GM21737 (cell line): ENCODE measurements around the gene RPH3AL.
"Not testable (repeated sequence)": the region's sequence is repeated elsewhere in the genome, so short reads cannot be mapped to it uniquely, and the experiment has no call there.

Source experiments
- ATAC-seq: cut with Tn5 transposase; IDR thresholded peaks from one replicate; pipeline ENCODE4 v1.9.1; 2021; ENCODE audit warnings: mild to moderate bottlenecking, moderate library complexity; ENCODE audit not compliant: unreplicated experiment

RPH3AL gene

DNA sequence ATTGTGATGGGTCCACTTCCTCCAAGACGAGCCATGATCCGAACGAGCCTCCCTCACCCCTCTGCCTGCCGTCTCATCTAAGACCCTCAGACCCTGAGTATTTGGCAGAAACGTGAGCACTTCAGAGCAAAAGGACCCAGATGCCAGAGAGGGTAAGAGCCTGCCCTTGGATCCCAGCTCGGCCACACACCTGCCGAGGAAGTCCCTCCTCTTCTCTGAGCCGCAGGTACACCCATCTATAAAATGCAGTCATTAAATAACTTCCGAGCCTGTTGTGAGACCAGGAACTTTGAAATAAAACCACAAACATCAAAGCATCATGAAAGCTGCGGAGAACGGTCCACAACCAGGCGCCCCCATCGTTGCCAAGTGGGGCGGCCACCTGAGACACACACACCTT lies 106.4 kb downstream of the RPH3AL start:
- no peak for ATAC-seq

DNA sequence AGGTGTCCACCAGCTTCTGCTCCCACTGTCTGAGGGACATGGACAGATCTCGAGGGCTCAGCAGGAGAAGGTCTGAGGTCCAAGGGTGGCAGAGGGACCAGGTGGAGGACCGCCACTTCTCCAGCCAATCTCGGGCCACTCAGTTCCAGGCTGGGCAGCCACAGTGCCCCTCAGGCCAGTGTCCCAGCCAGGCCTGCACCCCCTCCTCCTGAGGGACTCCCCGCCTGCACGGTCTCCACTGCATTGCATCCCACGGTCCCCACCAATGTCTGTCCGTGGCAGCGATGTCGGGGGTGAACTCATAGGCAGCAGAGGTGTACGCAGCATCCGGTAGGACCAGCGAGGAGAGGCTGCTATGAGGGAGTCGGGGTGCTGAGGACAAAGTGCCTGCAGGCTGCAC lies 107.0 kb downstream of the RPH3AL start:
- ATAC-seq: no peak

DNA sequence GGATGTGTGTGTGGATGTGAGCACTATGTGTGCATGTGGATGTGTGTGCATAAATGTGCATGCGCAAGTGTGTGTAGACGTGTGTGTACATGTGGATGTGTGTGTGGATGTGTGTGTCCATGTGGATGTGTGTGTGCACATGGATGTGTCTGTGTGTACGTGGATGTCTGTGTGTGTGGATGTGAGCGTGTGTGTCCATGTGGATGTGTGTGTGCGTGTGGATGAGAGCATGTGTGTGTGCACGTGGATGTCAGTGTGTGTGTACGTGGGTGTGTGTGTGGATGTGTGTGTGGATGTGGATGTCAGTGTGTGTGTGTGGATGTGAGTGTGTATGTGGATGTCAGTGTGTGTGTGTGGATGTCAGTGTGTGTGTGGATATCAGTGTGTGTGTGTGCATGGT lies 107.6 kb downstream of the RPH3AL start:
- no peak for ATAC-seq

DNA sequence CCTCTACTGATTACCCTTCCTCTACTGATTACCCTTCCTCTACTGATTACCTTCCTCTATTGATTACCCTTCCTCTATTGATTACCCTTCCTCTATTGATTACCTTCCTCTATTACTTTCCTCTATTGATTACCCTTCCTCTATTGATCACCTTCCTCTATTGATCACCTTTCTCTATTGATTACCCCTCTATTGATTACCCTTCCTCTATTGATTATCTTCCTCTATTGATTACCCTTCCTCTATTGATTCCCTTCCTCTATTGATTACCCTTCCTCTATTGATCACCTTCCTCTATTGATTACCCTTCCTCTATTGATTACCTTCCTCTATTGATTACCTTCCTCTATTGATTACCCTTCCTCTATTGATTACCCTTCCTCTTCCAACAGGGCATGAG lies 108.7 kb downstream of the RPH3AL start:
- not testable (repeated sequence) for ATAC-seq

DNA sequence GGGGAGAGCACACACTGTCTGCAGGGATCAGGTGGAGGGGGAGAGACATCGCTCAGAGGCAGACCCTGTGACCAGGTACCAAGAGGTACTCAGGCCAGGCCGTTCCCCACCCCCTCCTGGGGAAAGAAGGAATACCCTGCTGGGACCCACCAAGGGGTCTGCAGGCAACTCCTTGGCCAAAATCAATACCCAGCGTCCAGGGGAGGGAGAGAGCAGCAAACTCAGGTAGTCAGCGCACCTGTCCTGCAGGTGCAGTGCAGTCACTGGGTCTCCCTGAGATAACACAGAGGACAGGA lies 113.7 kb downstream of the RPH3AL start:
- ATAC-seq: no peak

DNA sequence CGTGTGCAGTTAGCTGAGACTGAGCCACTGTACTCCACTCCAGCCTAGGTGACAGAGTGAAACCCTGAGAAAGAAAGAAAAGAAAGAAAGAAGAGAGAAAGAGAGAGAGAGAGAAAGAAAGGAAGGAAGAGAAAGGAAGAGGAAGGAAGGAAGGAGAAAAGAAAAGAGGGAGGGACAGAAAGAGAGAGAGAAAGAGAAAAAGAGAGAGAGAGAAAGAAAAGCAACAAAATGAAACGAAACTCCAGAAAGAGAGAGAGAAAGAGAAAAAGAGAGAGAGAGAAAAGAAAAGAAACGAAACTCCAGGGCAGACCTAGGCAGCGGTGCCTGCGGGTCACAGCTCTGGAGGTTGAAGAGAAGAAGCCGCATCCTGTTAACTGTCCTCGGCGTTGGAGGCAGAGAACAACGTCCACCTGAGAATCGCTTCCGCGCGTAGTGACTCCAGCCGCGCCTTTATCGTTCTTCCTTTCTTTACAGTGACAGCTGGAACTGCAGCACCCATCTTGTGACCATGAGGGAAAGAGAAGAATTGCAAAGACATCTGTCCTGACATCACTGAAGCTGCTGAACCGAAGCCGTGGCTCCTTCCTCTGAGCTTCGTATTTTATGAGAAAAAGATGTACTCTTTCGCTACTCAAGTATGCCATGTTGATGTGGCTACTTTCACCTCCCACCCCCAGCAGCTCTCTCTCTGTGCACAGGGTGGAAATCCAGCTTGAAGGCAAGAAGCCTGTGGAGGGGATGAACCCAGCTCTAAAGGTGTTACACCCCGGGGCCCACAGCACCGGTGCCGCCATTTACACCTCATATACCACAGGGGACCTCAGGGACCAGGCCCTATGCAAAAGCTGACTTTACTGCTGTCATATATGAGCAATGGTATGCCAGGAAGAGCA lies 114.3 kb downstream of the RPH3AL start:
- no peak for ATAC-seq

DNA sequence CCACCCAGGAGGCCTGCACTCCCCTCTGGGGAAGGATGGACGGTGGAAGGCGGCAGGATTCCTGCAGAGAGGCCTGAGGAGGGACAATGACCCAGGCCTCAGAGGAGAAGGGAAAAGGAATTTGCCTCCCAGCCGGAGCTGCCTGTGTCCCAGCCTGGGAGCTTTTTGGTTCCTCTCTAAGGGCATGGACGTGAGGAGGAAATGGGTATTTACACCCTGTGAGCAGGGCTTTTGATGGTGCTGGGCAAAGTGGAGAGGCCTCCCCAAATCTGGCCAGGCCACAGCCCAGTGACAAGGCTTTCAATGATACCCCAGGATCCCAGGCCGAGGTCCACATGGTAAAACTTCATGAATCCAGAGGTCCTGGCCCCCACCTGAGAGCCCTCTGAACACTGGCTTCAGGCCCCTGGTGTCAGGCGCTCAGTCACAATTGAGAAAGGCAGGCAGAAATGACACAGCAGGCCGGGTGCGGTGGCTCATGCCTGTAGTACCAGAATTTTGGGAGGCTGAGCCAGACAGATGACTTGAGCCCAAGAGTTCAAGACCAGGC lies 115.1 kb downstream of the RPH3AL start:
- ATAC-seq: no peak

DNA sequence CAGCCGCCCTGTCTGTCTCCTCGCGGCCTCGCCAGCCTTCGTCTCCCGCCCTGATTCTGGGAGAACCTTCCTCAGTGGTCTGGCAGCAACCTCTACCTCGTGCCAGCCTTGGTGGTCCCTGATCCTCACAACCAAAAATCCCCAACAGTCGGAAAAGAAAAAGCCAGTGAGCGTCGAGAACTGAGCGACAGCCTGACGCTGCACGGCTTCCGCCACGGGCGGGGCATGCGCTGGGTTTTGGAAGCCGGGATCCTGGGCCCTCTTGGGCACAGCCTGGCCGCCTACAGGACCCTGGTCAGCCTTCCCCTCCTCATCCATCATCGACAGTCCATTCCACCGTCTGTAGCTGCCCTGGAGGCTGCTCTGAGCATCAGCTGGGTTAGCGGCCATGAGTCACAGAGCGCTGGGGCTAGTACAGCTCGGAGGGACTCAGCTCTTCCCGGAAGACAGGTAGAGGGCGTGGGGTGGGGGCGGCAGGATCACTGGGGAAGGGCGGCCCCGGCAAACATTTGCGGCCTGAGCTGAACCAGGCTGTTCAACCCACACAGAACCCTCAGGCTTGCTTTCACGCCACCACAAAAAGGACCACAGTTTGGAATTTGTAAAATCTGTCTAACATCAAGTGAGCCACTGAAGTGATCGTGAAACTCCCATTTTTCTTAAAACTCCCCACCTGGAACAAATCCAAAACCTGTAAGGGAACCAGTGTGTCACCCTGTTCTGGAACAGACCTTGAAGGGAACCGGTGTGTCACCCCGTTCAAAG lies 115.8 kb downstream of the RPH3AL start:
- no peak for ATAC-seq

DNA sequence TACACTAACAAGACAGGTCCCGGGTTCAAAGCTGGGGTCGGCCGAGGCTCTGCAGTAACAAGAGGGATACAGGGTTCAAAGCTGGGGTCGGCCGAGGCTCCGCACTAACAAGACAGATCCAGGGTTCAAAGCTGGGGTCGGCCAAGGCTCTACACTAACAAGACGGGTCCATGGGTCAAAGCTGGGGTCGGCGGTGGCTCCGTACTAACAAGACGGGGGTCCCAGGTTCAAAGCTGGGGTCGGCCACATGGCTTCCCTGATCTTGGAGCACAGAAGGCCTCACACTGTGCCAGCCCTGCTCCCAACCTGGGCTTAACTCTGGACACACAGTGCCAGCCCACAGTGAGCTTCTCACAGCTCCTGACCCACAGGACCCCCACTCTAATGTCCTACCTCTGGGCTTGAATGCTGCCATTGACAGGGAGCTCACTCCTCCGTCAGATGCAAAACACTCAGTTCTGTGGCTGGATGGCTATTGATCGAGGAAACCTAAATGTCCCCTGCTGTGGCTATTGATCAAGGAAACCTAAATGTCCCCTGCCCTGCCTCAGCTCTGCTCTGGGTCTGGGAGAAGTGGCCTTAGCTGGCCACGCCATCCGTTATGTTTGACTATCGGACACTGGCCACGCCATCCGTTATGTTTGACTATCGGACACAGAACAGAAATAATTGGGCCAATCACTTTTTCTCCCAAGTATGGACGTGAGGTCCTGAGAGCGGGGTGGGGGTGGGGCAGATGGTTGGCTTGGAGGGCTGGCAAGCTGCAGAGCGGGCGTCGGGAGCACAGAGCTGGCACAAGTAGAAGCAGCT lies 116.6 kb downstream of the RPH3AL start:
- ATAC-seq: no peak

DNA sequence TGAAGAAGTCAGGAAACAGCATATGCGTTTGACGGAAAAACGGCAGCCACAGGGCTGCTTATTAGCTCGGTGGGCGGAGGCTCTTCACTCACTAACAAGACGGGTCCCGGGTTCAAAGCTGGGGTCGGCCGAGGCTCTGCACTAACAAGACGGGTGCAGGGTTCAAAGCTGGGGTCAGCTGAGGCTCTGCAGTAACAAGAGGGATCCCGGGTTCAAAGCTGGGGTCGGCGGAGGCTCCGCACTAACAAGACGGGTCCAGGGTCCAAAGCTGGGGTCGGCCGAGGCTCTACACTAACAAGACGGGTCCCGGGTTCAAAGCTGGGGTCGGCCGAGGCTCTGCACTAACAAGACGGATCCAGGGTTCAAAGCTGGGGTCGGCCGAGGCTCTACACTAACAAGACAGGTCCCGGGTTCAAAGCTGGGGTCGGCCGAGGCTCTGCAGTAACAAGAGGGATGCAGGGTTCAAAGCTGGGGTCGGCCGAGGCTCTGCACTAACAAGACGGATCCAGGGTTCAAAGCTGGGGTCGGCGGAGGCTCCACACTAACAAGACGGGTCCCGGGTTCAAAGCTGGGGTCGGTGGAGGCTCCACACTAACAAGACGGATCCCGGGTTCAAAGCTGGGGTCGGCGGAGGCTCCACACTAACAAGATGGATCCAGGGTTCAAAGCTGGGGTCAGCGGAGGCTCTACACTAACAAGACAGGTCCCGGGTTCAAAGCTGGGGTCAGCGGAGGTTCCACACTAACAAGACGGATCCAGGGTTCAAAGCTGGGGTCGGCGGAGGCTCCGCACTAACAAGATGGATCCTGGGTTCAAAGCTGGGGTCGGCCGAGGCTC lies 117.4 kb downstream of the RPH3AL start:
- ATAC-seq: not testable (repeated sequence)

DNA sequence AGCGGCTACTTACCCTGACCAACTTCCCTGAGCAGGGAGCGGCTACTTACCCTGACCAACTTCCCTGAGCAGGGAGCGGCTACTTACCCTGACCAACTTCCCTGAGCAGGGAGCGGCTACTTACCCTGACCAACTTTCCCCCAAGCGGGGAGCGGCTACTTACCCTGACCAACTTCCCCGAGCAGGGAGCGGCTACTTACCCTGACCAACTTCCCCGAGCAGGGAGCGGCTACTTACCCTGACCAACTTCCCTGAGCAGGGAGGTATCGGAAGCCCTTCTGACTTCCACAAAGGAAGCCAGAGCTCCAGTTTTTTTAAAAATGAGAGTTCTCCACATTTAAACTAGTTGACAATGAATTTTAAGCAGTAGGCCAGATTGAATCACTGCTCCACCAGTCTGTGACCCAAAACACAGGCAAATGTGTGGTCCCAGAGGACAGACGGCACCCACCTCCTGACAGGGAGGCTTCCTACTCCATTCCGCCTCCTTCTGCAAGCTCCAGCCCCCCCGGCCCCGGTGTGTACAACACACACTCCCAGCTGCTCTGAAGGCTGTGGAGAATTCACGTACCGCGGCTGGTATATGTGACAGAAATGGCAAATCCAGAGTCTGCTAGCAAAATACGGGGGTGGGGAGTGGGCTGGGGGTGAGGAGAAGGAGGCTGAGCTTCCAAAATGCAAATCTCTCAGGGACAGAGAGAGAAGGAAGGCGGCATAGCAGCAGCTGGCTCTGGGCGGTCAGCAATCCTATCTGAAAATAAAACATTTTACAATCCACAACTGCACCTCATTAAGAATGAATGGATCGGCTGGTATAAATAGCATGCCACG lies 118.2 kb downstream of the RPH3AL start:
- not testable (repeated sequence) for ATAC-seq

DNA sequence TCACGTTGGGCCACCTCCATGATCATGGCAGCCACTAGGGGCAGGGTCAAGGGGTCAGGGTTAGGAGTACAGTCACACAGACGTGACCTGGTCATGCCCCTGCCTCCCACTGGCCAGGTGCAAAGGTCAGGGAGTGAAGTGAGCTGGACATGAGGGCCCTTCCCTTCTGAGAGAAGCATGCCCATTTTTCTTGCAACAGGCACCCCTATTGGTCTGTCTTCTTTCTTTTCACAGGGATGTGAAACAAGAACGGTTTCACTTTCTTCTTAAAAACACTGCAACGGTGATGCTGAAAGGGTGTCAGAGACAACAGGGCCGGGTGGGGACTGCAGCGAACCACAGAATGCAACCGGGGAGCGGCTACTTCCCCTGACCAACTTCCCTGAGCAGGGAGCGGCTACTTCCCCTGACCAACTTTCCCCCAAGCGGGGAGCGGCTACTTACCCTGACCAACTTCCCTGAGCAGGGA lies 119.1 kb downstream of the RPH3AL start:
- ATAC-seq: no peak

DNA sequence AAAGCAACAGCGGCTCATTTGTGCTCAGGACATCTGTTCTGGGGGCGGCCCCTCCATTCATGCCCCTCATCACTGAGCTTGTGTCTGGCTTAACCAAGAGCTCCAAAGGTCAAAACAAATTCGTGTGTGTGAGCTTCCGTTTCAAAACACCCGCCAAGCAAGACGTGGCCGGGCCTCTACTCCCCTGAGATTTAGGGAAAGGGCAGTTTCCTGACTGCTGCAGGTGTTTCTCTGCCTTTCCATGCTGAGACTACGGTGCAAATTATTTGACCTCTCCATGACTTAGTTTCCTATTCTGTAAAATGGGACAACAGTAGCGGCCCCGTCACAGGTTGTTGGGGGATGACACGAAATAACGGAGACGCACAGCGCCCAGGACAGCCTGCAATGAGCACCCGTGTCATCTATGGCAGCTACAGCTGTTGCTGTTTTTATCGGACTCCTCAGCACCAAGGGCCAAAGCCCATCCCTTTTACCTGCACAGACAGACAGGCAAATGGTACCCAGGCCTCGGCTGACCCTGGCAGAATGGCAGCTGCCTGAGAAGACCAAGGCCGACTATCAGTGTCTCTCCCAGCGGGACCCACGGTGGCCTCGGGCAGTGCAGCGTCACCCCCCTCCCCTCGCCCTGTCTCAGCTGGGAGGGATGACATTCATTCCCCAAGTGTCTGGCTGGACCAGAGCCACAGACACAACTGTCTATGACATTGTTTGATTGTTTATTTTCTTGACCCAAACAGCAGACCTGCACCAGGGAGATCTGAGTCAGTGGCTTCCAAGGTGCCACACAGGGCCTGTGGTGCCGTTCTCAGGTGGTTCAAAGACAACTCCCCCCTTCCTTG lies 120.4 kb downstream of the RPH3AL start:
- no peak for ATAC-seq

DNA sequence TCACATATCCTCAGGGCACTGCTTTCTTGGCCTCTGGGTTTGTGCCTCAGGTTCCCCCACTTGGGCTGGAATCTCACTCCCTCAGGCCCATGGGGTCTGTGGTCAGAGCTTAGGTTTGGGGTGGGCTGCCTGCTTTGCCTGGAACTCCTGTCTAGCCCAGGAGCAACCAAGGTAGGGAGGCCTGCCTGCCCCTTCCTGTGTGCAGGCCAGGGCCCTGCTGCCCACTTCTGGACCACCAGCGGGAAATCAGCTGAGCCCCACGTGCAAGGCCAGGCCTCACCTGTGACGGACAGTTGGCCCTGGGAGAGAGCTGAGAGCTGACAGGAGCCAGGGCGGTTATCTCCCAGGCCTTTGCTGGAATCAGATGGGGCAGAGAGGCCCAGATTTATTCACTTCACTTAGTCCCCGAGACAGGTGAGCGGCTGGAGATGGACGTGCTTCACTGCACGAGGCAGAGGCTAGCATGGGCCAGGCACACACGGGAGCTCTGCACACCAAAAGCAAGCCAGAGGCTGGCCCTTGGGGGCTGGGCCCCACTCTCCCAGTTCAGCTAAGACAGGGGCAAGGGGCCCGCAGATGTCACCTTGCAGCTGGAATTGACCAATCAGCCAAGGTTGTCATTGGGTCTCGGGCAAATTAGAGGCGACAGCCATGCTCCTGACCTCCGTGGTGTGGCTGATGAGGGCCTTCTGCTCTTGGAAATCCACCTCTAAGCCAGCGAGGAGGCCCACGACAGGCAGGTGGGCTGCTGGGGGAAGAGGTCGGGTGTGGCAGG lies 121.2 kb downstream of the RPH3AL start:
- ATAC-seq: no peak

DNA sequence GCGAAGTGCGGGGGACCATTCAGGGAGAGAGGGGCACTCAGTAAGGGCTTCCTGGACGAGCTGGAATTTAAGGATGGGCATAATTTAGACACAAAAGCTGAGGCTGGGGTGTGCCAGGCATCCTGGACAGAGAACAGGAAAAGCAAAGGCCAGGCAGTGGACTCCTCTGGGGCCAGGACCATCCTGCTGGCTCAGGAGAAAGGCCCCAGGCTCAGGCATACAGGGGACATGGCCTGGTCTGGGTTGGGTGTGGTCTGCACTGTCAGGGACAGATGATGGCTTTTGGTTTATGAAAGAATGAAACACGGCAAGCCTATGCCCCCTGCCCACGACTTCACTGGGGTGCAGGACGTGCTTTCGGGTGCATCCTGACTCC lies 122.2 kb downstream of the RPH3AL start:
- no peak for ATAC-seq

DNA sequence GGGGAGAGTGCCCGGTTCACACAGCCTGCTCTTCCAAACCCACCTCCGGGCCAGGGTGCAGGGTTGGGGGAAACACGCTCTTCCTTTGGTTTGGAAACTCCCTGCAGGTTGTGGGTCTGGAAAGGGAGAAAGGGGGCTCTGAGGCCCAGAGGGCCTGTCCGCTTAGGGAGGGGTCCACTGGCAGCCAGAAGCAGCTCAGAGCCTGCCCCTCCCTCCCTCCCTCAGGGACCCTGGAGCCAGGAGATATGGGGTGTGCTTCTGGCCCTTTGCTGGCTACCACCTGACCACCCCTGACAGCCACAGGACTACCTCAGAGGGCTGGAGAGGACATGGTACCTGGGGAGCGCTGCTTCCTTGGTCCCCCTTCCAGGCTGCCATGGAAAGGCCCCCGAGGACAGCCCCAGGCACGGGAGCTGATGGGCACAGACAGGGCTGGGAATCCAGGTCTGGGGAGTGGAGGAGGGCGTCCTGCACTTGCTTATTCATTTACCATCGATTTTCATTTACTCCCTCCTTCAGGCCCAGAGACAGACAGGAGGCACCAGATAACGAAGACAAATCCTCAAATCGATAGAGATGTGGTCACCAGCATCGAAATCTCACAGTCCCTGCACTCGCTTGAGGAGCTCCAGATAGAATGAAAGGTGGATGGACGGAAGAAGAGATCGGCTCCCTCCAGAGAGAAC lies 122.8 kb downstream of the RPH3AL start:
- no peak for ATAC-seq
